Dendritic cell treated with granulocyte-macrophage colony-stimulating factor and Interleukin-4, amounts not matched to agents 40 ng/mL and 50 ng/mL, for 4 days (primary cell): ENCODE data around the gene KREMEN1.
A peak's percentile ranks its signal among the peaks of the same experiment; 100 is the strongest.

Experiments
- H3K27ac Mint-ChIP-seq: one replicate; pipeline ENCODE4 v1.8.0; 2022; ENCODE audit warnings: mild to moderate bottlenecking, mixed read lengths
- H3K27me3 Mint-ChIP-seq: one replicate; pipeline ENCODE4 v1.8.0; 2022; ENCODE audit warnings: mild to moderate bottlenecking, mixed read lengths
- H3K36me3 Mint-ChIP-seq: one replicate; pipeline ENCODE4 v1.8.0; 2022; ENCODE audit warnings: low read depth, mixed read lengths
- H3K4me1 Mint-ChIP-seq: one replicate; pipeline ENCODE4 v1.8.0; 2022; ENCODE audit warnings: low read depth, mixed read lengths
- H3K4me3 Mint-ChIP-seq: one replicate; pipeline ENCODE4 v1.8.0; 2022; ENCODE audit warnings: mild to moderate bottlenecking, moderate library complexity, mixed read lengths
- H3K9me3 Mint-ChIP-seq: one replicate; pipeline ENCODE4 v1.8.0; 2022; ENCODE audit warnings: mixed read lengths
- intact Hi-C: fragments of 100-400 bp; cut with micrococcal nuclease; formaldehyde crosslinking; loops from one replicate; pipeline ENCODE4 v1.15.0; 2022

KREMEN1 gene

DNA sequence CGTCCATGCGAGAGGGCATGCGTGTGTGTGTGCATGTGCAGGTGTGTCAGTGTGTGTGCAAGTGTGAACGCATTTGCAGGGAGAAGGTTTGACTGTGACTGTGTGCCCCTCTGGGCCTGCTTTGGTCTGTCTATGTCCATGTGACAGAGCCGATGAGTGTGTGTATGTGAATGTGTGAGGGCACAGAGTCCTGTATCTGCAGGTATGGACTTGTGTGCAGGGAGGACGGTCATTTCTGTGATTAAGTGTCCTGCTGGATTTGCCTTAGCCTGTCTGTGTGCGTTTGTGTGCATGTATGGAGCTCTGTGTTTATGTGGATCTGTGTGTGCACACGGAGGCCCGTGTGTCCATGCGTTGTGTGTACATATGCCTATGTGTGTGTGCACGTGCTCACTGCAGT lies 138.2 kb downstream of the KREMEN1 start:
- H3K9me3 Mint-ChIP-seq = no peaks in the 10 kb centered on the region
- peaks cover 32% of the 10 kb centered on the region for H3K27me3 Mint-ChIP-seq
- intact Hi-C loops = no loop called here
- peaks cover 13% of the 10 kb centered on the region for H3K4me1 Mint-ChIP-seq
- H3K27ac Mint-ChIP-seq = no peak overlapping the region
- H3K4me3 Mint-ChIP-seq = no peak overlapping the region
- H3K36me3 Mint-ChIP-seq = no peaks in the 10 kb centered on the region

DNA sequence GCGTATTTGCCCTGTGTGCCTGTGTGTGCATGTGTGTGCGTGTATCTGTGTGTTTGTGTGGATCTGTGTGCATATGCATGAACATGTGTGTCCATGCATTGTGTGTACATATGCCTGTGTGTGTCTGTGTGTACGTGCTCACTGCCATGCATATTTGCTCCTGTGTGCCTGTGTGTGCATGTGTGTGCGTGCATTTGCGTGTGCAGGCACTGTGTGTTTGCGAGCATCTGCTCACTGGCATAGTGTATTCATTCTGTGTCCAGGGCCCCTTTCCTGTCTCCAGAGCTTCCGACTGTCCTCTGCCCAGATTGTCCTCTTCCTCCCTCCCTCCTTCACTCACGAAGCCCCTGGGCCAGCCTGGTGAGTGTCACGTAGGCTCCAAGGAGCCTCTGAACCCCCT lies 138.6 kb downstream of the KREMEN1 start:
- intact Hi-C loops = no loop called here
- Mint-ChIP-seq H3K4me3 (no peak overlapping the region), H3K27me3 (peaks cover 28% of the 10 kb centered on the region), H3K27ac (no peak overlapping the region), H3K4me1 (peaks cover 11% of the 10 kb centered on the region), H3K9me3 (no peaks in the 10 kb centered on the region), H3K36me3 (no peaks in the 10 kb centered on the region)

GRCh38 chr22:29212743-29213142 lies 139.9 kb downstream of the KREMEN1 start:
- Mint-ChIP-seq H3K4me1 (peaks cover 22% of the 10 kb centered on the region), H3K27ac (no peak overlapping the region), H3K27me3 (peaks cover 15% of the 10 kb centered on the region), H3K9me3 (no peaks in the 10 kb centered on the region), H3K4me3 (no peak overlapping the region), H3K36me3 (no peaks in the 10 kb centered on the region)
- intact Hi-C loops = no loop called here

DNA sequence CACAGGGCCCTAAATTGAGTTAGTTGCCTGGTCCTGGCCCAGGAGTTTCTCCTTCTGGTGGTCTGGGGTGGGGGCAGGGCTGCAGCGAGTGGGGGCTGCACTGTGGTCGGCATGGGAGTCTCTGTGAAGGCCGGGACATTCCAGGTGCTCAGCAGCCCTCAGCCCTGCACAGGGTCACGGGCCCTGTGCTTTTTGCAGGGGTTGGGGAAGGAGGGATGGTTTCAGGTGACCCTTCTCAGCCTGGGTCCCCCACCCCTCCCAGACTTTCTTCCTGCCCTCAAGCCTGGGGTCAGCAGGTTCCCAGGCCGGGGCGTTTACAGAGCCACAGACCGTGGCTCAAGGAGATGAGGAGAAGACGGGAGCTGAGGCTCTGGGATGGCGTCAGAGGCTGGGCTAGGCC lies 140.7 kb downstream of the KREMEN1 start:
- intact Hi-C loops = no loop called here
- H3K4me3 Mint-ChIP-seq = no peak overlapping the region
- no peaks in the 10 kb centered on the region for H3K9me3 Mint-ChIP-seq
- peaks cover 7% of the 10 kb centered on the region for H3K27me3 Mint-ChIP-seq
- no peaks in the 10 kb centered on the region for H3K36me3 Mint-ChIP-seq
- H3K4me1 Mint-ChIP-seq = peaks cover 23% of the 10 kb centered on the region
- no peak overlapping the region for H3K27ac Mint-ChIP-seq

DNA sequence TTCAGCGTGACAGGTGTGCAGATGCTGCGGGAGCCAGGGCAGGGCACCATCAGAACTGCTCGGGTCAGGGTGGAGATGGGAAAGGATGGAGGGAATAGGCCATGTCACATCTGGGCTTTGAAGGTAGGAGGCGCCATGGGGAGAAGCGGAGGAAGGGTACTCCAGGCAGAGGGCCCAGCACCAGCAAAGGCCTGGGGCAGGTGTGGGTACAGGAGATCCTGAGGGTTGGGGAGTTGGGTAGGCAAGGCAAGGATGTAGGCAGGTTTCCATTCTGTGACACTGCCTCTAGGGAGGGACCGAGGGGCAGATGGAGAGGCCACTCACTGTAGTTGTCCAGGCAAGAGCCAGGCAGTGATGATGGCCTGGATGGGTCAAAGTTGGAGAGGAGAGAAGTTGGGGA lies 141.4 kb downstream of the KREMEN1 start:
- Mint-ChIP-seq H3K36me3 (no peaks in the 10 kb centered on the region), H3K27ac (no peak overlapping the region), H3K9me3 (no peaks in the 10 kb centered on the region), H3K4me1 (peaks cover 19% of the 10 kb centered on the region), H3K4me3 (no peak overlapping the region), H3K27me3 (peaks cover 1% of the 10 kb centered on the region)
- intact Hi-C loops = no loop called here

- Mint-ChIP-seq H3K4me3 (no peak overlapping the region), H3K36me3 (no peaks in the 10 kb centered on the region), H3K9me3 (no peaks in the 10 kb centered on the region), H3K27me3 (no peaks in the 10 kb centered on the region), H3K4me1 (peaks cover 16% of the 10 kb centered on the region), H3K27ac (no peak overlapping the region)
- intact Hi-C loops = no loop called here
These were observed 142.4 kb downstream of the KREMEN1 start for GRCh38 chr22:29215012-29215860.

GRCh38 chr22:29216011-29216872 lies 143.4 kb downstream of the KREMEN1 start:
- Mint-ChIP-seq H3K36me3 (no peaks in the 10 kb centered on the region), H3K4me3 (no peak overlapping the region), H3K4me1 (peaks cover 16% of the 10 kb centered on the region), H3K27ac (peak overlapping the region; percentile 67), H3K9me3 (no peaks in the 10 kb centered on the region), H3K27me3 (no peaks in the 10 kb centered on the region)
- intact Hi-C loops = no loop called here

DNA sequence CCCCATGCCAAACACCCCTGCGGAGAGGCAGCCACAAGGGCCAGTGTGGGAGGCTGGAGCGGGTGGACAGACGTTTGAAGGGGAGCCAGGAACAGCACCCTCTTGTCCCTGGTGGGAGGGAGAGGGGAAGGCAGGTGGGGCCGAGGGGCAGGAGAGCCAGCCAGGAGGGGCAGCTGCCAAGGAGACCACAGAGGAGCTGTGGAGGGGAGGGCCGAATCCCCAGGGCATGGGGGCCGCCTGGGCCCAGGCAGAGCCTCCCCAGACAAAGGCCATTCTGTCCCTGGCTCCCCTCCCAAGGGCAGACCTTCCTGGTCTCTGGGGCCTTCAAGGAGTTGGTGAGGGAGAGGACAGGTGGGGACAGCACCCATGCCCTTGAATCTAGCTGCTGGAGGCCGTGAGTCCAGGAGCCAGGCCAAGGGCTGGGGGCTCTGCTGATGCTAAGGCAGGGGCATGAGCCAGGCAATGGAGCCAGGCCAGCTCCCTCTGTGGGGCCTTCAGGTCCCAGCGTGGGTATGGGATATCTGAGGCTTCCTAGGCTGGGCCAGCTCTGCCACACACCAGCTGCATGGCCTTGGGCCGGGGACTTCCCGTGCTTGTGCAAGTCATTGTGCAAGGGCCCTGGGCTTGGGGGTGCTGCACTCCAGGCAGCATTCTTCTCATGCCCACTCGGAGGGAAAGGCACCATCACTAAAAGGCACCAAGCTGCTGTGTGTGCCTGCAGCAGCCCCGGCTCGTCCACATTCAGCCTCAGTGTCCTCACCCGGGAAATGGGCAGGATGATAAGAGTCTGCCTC lies 144.2 kb downstream of the KREMEN1 start:
- intact Hi-C loops = no loop called here
- Mint-ChIP-seq H3K4me3 (no peak overlapping the region), H3K27ac (peak overlapping the region; percentile 67), H3K36me3 (no peaks in the 10 kb centered on the region), H3K4me1 (peaks cover 16% of the 10 kb centered on the region), H3K27me3 (no peaks in the 10 kb centered on the region), H3K9me3 (no peaks in the 10 kb centered on the region)
